ENCODE measurements around the gene GNB1L. TPM values are rescaled to one million over a fixed set of nuclear protein-coding genes. Genes with fewer than 3 reads are reported as not detected.
"Not testable (repeated sequence)": the region's sequence is repeated elsewhere in the genome, so short reads cannot be mapped to it uniquely, and the experiment has no call there.

GNB1L gene
- polyA plus RNA-seq, 4 donors, result 2.8 to 6.6 (median 5.3) TPM

DNA sequence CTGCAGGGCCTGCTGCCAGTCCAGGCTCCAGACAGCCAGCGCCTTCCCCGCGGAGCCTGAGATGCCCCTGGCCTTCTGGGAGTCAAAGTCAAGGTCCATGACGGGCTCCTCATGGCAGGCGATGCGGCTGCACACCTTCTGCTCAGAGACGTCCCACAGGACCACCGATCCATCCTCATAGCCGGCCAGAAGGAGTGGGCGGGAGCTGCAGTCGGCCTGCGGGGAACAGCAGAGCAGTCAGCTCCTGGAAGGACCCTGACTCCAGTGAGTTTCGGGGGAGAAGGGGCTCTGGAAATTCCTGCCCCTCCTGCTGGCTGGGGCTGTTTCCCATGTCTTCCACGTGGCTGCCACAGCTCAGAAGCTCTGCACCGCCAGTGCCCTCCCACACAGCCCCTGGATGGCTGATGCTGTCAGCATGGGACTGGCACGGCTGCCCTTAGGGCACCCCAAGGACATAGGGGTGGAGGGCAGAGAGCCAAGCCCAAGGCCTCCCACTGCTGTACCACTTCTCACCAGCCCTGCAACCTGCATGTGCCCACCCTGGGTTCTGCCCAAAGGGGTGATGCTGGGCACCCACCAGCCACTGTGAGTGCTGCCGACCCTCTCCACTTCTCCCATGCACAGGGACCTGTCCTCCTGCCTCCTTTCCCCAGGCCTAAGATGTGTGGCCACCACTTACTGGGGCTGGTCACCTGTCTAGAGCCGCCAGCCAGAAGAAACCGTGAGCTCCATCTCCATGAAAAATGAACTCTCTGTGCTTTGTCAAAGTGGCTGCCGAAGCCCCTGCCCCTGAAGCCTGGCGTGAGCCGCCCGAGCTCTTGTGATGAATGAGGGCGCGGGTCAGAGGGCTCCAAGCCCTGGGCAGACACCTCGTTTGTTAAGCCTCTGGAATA is 52.4 kb downstream of the GNB1L start:
- no peak for DNase-seq (ENCODE audit: low read depth in 4 of 4, low spot score in 2 of 4)

DNA sequence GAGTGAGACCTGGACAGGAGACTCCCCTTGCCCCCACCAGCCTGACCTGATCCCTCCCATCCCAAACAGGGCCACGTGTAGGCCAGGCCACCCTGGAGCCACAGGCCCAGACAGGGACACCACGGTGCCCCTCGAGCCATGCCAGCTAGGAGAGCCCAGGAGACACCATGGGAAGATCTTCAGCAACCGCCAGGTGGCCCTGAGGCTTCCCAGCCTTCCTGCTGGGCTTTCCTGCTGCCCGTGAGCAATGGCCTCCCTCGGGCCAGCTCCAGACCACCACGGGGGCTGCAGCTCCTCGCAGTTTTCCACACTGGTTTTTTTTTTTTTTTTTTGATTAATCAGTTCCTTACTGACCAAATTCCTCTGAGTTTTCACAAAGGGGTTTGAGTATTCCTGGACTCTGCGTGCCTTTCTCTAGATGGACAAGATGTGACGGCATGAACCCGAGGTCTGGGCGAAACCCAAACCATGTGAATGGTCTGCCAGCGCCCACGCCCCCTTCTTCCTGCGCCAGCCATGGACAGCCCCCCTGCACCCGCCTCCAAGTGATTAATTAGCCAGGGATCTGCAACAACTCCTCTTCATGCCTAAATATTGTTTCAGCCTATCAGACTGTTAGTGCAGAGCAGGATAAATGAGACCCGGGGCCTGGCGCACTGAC is 53.2 kb downstream of the GNB1L start:
- DNase-seq (ENCODE audit: low read depth in 4 of 4, low spot score in 2 of 4), result no peak

DNA sequence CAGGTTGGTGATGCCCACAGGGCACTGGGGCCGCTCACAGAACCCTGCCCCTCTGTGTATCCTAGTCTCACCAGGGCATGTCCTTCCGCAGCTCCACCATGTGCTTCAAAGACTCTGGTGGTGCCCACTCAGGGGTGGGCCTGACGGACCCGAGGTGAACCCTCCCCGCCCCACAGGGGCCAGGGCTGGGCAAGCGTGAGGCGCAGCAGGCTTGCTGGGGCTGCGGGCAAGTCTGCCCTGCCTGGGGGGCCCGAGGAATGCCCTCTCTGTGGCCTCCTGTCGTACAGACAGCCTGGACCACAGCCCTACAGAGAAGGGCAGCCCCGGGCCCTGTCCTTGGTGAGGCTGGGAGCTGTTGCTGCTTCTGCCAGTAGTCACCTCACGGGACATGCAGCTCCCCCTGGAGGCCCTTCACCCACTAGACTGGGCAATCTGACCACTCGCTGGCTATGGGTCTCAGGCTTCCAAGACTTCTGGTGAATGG is 53.9 kb downstream of the GNB1L start:
- DNase-seq (ENCODE audit: low read depth in 4 of 4, low spot score in 2 of 4), result no peak

GRCh38 chr22:19800306-19800705 is 54.4 kb downstream of the GNB1L start:
- DNase-seq (ENCODE audit: low read depth in 4 of 4, low spot score in 2 of 4), result no peak

- DNase-seq (ENCODE audit: low read depth in 4 of 4, low spot score in 2 of 4), result no peak
Observed at GRCh38 chr22:19799322-19800190, 55.1 kb downstream of the GNB1L start.

DNA sequence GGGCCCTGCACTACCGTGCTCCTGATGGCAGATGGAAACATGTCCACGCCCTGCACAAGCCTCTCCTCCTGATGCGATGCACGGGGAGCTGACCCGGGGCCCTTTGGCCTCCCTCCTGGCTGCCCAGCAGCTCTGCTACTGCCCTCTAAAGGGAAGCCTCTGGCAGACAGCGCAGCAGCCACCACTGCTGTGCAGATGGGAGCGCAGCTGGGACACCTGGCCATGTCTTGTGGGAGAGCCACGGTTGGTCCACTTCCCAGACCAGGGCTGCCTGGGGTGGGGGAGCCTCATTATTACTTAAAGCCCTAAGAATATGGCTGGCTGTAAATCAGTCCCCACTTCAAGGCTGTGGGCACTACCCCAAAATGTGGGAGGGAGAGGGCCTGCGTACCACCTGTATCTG is 55.8 kb downstream of the GNB1L start:
- no peak for DNase-seq (ENCODE audit: low read depth in 4 of 4, low spot score in 2 of 4)

GRCh38 chr22:19798003-19798665 is 56.5 kb downstream of the GNB1L start:
- DNase-seq (ENCODE audit: low read depth in 4 of 4, low spot score in 2 of 4), result no peak

GRCh38 chr22:19797086-19798002 is 57.3 kb downstream of the GNB1L start:
- DNase-seq (ENCODE audit: low read depth in 4 of 4, low spot score in 2 of 4), result no peak

- DNase-seq (ENCODE audit: low read depth in 4 of 4, low spot score in 2 of 4), result no peak
Observed at GRCh38 chr22:19796160-19796559, 58.5 kb downstream of the GNB1L start.

DNA sequence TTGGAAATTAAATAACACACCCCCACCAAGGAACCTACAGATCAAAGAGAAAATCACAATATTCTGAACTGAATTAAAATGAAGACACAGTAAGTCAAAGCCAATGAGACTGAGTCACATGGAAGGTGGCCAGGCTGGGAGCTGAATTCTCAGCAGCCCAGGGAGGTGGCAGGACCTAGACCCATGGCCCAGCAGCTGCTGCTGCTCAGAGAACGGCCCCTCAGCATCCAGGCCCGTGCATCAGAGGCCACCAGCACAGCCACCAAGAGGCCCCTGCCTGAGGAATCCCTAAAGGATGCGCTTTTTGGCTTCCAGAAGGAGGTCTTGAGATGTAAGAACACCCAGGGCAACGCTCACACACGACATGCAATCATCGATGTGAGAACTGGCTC is 59.1 kb downstream of the GNB1L start:
- no peak for DNase-seq (ENCODE audit: low read depth in 4 of 4, low spot score in 2 of 4)

DNA sequence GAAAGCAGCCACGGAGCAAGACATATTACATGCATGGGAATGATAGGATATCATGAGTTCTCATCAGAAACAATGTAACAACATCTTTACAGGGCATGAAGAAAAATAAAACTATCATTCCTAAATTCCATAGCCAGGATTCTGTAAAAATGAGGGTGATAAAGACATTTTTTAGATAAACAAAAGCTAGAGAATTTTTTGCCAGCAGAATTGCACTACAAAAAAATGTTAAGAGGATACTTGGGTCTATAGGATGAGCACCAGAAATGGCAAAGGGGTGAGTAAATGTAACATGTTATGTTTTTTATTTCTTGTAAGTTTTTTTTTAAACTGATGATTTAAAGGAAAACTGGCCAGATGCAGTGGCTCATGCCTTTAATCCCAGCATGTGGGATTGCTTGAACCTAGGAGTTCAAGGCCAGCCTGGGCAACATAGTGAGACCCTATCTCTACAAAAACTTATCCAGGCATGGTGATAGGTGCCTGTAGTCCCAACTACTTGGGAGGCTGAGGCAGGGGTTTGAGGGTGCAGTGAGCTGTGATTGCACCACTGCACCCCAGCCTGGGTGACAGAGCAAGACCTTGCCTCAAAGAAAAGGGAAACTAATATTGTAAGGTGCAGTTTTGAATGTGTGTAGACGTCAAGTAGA is 60.9 kb downstream of the GNB1L start:
- DNase-seq (ENCODE audit: low read depth in 4 of 4, low spot score in 2 of 4), result no peak

DNA sequence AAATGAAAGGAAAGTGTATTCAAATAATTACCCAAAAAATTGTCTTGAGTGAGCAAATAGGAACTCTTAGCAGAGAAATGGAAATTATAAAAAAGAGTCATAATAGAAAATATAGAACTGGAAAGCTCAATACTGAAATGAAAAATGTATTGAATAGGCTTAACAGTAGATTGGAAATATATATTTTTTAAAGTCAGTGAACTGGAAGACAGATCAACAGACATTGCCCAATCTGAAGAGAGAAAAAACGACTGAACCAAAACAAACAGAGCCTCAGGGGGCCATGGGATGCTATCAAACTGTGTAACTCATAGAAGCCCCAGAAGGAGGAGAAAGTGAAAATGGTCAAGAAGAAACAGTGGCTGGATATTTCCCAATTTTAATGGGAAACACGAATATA is 61.5 kb downstream of the GNB1L start:
- no peak for DNase-seq (ENCODE audit: low read depth in 4 of 4, low spot score in 2 of 4)

DNA sequence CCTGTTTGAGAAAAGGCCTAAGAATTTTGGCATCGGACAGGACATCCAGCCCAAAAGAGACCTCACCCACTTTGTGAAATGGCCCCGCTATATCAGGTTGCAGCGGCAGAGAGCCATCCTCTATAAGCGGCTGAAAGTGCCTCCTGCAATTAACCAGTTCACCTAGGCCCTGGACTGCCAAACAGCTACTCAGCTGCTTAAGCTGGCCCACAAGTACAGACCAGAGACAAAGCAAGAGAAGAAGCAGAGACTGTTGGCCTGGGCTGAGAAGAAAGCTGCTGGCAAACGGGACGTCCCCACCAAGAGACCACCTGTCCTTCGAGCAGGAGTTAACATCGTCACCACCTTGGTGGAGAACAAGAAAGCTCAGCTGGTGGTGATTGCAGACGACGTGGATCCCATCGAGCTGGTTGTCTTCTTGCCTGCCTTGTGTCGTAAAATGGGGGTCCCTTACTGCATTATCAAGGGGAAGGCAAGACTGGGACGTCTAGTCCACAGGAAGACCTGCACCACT is 62.2 kb downstream of the GNB1L start:
- DNase-seq (ENCODE audit: low read depth in 4 of 4, low spot score in 2 of 4), result not testable (repeated sequence)

GRCh38 chr22:19791894-19792293 is 62.8 kb downstream of the GNB1L start:
- DNase-seq (ENCODE audit: low read depth in 4 of 4, low spot score in 2 of 4), result no peak

- DNase-seq (ENCODE audit: low read depth in 4 of 4, low spot score in 2 of 4), result no peak
Observed at GRCh38 chr22:19791243-19791642, 63.4 kb downstream of the GNB1L start.

GRCh38 chr22:19789828-19790227 is 64.8 kb downstream of the GNB1L start:
- no peak for DNase-seq (ENCODE audit: low read depth in 4 of 4, low spot score in 2 of 4)

- DNase-seq (ENCODE audit: low read depth in 4 of 4, low spot score in 2 of 4), result no peak
Observed at GRCh38 chr22:19789406-19789805, 65.3 kb downstream of the GNB1L start.

GRCh38 chr22:19788661-19789225 is 65.9 kb downstream of the GNB1L start:
- no peak for DNase-seq (ENCODE audit: low read depth in 4 of 4, low spot score in 2 of 4)

- DNase-seq (ENCODE audit: low read depth in 4 of 4, low spot score in 2 of 4), result no peak
Observed at GRCh38 chr22:19787849-19788141, 66.9 kb downstream of the GNB1L start.
